Measurements from ENCODE around the gene NECAP2.

DNA sequence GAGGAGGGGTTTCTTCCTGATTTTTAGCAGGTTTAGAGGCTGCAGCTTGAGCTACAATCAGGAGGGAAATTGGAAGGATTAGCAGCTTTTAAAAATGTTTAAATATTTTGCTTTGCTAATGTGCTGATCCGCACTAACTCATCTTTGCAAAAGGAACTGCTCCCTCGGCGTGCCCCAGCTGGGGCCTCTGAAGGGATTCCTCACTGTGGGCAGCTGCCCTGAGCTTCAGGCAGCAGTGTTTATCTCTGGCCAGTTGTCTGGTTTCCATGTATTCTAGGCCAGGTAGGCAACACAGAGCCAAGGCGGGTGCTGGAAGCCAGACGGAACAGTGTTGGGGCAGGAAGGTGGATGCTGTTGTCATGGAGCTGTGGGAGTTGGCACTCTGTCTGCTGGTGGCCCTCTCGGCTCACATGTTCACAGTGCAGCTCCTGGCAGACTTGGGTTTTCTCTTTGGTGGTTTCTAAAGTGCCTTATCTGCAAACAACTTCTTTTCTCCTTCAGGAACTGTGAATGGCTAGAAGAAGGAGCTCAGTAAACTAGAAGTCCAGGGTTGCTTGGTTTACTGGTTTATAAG, 18.9 kb downstream of the NECAP2 start:
- TF ChIP-seq POLR2A (IDR thresholded peaks at IDR 0.05; ENCODE audit: low read length): no peak
- TF ChIP-seq GATA1 (IDR thresholded peaks at IDR 0.05; ENCODE audit: low read depth, low read length): no peak
